ENCODE results near the gene TMEM97. TPM values are rescaled to one million over a fixed set of nuclear protein-coding genes. Genes with fewer than 3 reads are reported as not detected.
A peak's percentile ranks its signal among the peaks of the same experiment; 100 is the strongest.

TMEM97 gene
- total and polyA plus RNA-seq, 8 donors, result 27.0 to 69.3 (median 45.0) TPM

- Histone ChIP-seq H3K27ac (peak overlapping the region; percentile 26 to 33), H3K36me3 (peaks cover 0 to 100% of the 10 kb centered on the region in 2 donors)
- peak; percentile 58 for ATAC-seq
These were observed 26.6 kb downstream of the TMEM97 start for GRCh38 chr17:28345419-28346198.

GRCh38 chr17:28346199-28346580, 27.2 kb downstream of the TMEM97 start:
- no peaks in the 10 kb centered on the region for H3K27me3 ChIP-seq
- peaks cover 0 to 100% of the 10 kb centered on the region in 2 donors for H3K36me3 ChIP-seq
- ATAC-seq (no peak), DNase-seq (no peak)
- intact Hi-C loops (cut with DNase I), result no loop called here
- H3K9me3 ChIP-seq, result no peaks in the 10 kb centered on the region
- TF ChIP-seq, protein P1, sequence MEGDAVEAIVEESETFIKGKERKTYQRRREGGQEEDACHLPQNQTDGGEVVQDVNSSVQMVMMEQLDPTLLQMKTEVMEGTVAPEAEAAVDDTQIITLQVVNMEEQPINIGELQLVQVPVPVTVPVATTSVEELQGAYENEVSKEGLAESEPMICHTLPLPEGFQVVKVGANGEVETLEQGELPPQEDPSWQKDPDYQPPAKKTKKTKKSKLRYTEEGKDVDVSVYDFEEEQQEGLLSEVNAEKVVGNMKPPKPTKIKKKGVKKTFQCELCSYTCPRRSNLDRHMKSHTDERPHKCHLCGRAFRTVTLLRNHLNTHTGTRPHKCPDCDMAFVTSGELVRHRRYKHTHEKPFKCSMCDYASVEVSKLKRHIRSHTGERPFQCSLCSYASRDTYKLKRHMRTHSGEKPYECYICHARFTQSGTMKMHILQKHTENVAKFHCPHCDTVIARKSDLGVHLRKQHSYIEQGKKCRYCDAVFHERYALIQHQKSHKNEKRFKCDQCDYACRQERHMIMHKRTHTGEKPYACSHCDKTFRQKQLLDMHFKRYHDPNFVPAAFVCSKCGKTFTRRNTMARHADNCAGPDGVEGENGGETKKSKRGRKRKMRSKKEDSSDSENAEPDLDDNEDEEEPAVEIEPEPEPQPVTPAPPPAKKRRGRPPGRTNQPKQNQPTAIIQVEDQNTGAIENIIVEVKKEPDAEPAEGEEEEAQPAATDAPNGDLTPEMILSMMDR (IDR thresholded peaks at IDR 0.05), result no peak
- no peak overlapping the region for H3K4me3 ChIP-seq
- peak overlapping the region in 1 of 2 donors; percentile 19 for H3K27ac ChIP-seq
- peaks cover 0 to 14% of the 10 kb centered on the region in 2 donors for H3K4me1 ChIP-seq

More at GRCh38 chr17:28345419-28346198, 26.6 kb downstream of the TMEM97 start:
- Histone ChIP-seq H3K4me1 (peaks cover 0 to 16% of the 10 kb centered on the region in 2 donors), H3K9me3 (no peaks in the 10 kb centered on the region), H3K27me3 (no peaks in the 10 kb centered on the region), H3K4me3 (no peak overlapping the region)
- intact Hi-C loops (cut with DNase I), result no loop called here
- TF ChIP-seq, protein P1 (IDR thresholded peaks at IDR 0.05), result no peak
- DNase-seq, result no peak

- H3K4me3 ChIP-seq, result no peak overlapping the region
- peaks cover 0 to 14% of the 10 kb centered on the region in 2 donors for H3K4me1 ChIP-seq
- TF ChIP-seq, protein P1 (IDR thresholded peaks at IDR 0.05), result no peak
- DNase-seq (no peak), ATAC-seq (peak; percentile 18)
- intact Hi-C loops (cut with DNase I), result no loop called here
- no peaks in the 10 kb centered on the region for H3K27me3 ChIP-seq
- no peaks in the 10 kb centered on the region for H3K9me3 ChIP-seq
- H3K36me3 ChIP-seq, result peaks cover 0 to 100% of the 10 kb centered on the region in 2 donors
- peak overlapping the region; percentile 19 to 25 for H3K27ac ChIP-seq
These were observed 27.8 kb downstream of the TMEM97 start for GRCh38 chr17:28346746-28347246.

GRCh38 chr17:28347261-28347891, 28.4 kb downstream of the TMEM97 start:
- H3K27ac ChIP-seq, result peak overlapping the region in 1 of 2 donors; percentile 25
- intact Hi-C loops (cut with DNase I), result no loop called here
- TF ChIP-seq, protein P1 (IDR thresholded peaks at IDR 0.05), result no peak

DNA sequence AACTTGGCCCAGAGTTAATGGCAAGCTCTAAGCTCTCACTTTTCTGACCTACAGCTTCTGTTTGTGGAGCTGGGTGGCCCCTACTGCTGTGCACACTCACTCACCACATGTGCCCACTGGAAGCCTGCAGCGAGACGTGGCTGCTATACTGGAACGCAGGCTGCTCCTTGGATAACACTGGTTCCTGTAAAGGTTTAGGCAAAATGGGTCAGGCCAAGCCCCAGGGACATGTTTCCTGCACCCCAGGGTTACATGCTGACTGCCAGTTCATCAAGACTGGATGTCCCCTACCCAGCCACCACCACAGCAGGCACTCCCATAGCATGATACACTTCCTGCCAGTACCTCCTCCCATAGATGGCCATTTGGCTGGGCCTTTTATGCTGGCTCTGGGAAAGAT, 30.0 kb downstream of the TMEM97 start:
- no peak for DNase-seq
- Histone ChIP-seq H3K4me3 (no peak overlapping the region), H3K9me3 (no peaks in the 10 kb centered on the region), H3K36me3 (peaks cover 0 to 100% of the 10 kb centered on the region in 2 donors), H3K27me3 (no peaks in the 10 kb centered on the region), H3K27ac (no peak overlapping the region), H3K4me1 (peaks cover 0 to 14% of the 10 kb centered on the region in 2 donors)
- TF ChIP-seq, protein P1 (IDR thresholded peaks at IDR 0.05), result no peak
- intact Hi-C loops (cut with DNase I), result no loop called here
- ATAC-seq, result no peak

More at GRCh38 chr17:28347261-28347891, 28.4 kb downstream of the TMEM97 start:
- H3K36me3 ChIP-seq, result peaks cover 0 to 100% of the 10 kb centered on the region in 2 donors
- DNase-seq (no peak), ATAC-seq (no peak)
- no peak overlapping the region for H3K4me3 ChIP-seq
- peaks cover 0 to 14% of the 10 kb centered on the region in 2 donors for H3K4me1 ChIP-seq
- H3K27me3 ChIP-seq, result no peaks in the 10 kb centered on the region
- no peaks in the 10 kb centered on the region for H3K9me3 ChIP-seq

Data from left lung (tissue), 10 donors.